Measurements from ENCODE around the gene RHBDD1.
A peak's percentile ranks its signal among the peaks of the same experiment; 100 is the strongest.
"Not testable (repeated sequence)": the region's sequence is repeated elsewhere in the genome, so short reads cannot be mapped to it uniquely, and the experiment has no call there.

RHBDD1 gene

GRCh38 chr2:226799976-226800940 is 35.6 kb upstream of the RHBDD1 start:
- no peak for DNase-seq

- peak; percentile 77 to 83 for DNase-seq
Observed at GRCh38 chr2:226800941-226801784, 34.7 kb upstream of the RHBDD1 start.

- DNase-seq, result no peak
Observed at GRCh38 chr2:226802573-226802972, 33.3 kb upstream of the RHBDD1 start.

GRCh38 chr2:226803410-226803809 is 32.4 kb upstream of the RHBDD1 start:
- DNase-seq, result no peak

- DNase-seq, result no peak
Observed at GRCh38 chr2:226813148-226813701, 22.6 kb upstream of the RHBDD1 start.

GRCh38 chr2:226818930-226819329 is 16.9 kb upstream of the RHBDD1 start:
- DNase-seq, result no peak

- DNase-seq, result no peak
Observed at GRCh38 chr2:226825056-226825455, 10.8 kb upstream of the RHBDD1 start.

GRCh38 chr2:226828191-226828590 is 7.7 kb upstream of the RHBDD1 start:
- DNase-seq, result no peak

- no peak for DNase-seq
Observed at GRCh38 chr2:226829721-226830631, 5.9 kb upstream of the RHBDD1 start.

GRCh38 chr2:226831266-226831665 is 4.6 kb upstream of the RHBDD1 start:
- DNase-seq, result no peak

GRCh38 chr2:226832061-226832460 is 3.8 kb upstream of the RHBDD1 start:
- DNase-seq, result no peak

- not testable (repeated sequence) for DNase-seq
Observed at GRCh38 chr2:226834880-226835279, 974 bp upstream of the RHBDD1 start.

GRCh38 chr2:226835420-226835795 is 446 bp upstream of the RHBDD1 start:
- DNase-seq, result no peak

- DNase-seq, result no peak
Observed at GRCh38 chr2:226836548-226836885, 663 bp downstream of the RHBDD1 start.

GRCh38 chr2:226837334-226837733 is 1.5 kb downstream of the RHBDD1 start:
- DNase-seq, result no peak

- no peak for DNase-seq
Observed at GRCh38 chr2:226837787-226838603, 2.1 kb downstream of the RHBDD1 start.

- DNase-seq, result no peak
Observed at GRCh38 chr2:226838722-226839121, 2.9 kb downstream of the RHBDD1 start.

GRCh38 chr2:226839161-226839560 is 3.3 kb downstream of the RHBDD1 start:
- no peak for DNase-seq

GRCh38 chr2:226839951-226840350 is 4.1 kb downstream of the RHBDD1 start:
- DNase-seq, result no peak

GRCh38 chr2:226843001-226843400 is 7.1 kb downstream of the RHBDD1 start:
- not testable (repeated sequence) for DNase-seq

- DNase-seq, result no peak
Observed at GRCh38 chr2:226845386-226846116, 9.7 kb downstream of the RHBDD1 start.
